Fibroblast of skin of scalp (primary cell): ENCODE measurements around the gene PLPPR1.

ENCODE experiments used
- DNase-seq: peaks from one replicate; pipeline ENCODE4 v3.0.0-alpha.2; 2013

PLPPR1 gene

GRCh38 chr9:101354143-101354764, 325.7 kb downstream of the PLPPR1 start:
- DNase-seq = no peak

DNA sequence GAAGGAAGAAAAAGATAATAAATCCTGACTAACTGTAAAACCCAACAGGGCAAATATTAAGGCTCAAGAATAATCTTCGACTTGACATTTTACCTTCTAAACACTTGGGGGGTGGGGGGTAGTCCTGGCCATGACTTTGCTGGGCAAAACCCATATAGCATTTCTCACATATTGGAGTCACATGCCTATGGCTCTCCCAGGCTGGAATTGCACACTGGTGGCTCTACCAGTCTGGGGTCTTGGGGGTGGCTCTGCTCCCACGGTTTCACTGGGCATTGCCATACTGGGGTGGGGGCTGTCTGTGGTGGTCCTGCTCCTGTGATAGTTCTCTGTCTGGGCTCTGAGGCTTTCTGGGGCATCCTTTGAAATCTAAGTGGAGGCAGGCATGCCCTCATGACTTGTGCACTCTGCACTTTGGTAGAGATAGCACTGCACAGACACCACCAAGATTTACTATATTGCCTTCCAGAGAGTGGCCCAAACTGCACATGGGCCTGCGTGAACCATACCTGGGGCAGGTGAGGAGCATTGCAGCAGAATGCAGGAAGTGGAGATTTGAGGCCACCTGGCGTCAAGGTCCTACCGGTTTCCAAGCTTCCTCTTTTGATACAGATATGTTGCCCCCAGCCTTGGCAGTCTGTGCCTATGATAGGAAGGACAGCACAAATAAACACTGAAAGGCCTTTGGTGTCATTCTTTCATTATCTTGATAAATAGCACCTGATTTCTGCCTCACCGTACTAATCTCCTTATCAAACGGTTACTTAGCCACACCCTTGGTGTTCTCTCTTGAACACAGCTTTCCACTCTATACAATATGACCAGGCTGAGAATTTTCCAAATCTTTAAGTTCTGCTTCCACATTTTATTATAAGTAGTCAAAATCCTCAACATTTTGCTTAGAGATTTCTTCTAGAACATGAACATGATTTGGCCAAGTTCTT, 326.5 kb downstream of the PLPPR1 start:
- DNase-seq = no peak

DNA sequence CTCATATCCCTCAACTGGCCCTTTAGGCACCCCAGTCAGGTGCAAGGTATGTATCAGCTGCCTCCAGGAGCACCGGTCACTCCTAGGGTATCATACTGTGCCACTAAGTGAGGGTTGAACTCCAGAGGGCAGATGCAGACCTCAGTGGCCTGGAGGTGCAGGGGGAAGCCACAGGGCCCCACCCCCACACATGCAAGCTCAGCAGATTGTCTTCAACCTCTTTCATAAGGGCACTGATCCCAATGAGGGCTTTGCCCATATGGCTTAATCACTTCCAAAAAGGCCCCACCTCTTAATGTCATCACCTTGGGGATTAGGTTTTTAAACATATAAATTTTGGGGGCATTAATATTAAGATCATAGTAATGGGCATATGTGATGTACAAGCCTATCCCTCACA, 328.1 kb downstream of the PLPPR1 start:
- no peak for DNase-seq

- no peak for DNase-seq
Observed at GRCh38 chr9:101359679-101360078, 331.2 kb downstream of the PLPPR1 start.

DNA sequence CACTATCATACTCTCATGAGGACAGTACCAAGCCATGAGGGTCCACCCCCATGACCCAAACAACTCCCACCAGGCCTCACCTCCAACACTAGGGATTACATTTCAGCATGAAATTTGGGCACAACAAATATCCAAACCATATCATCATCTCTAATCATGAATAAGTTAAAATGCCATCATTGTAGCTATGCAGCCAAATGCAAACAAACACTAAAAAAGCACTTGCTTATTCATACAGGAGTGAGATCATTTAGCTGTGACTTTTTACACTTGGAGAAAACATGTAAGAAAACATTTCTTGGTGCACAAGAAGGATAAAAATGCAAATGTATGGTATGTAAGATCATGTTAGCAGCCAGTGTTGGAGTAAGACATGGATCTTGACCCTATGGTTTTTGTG, 332.1 kb downstream of the PLPPR1 start:
- no peak for DNase-seq

DNA sequence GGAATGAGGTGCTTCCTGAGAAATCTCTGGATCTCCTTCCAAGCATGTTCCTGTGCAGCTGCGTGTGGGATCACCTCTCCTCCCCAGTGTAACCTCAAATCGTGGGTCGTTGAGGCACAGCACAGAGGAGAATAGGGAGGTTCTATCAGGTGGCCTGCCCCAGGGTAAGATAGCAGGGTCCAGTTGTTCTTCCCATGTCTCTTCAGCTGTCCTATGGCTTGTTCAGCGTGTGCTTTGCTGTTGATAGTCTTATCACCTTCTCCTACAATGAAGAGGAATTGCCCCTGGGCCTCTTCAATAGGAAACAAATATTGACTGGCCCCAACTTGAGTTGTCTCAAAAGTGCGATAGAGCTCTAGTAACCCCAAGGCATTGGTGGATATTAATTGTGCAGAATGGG, 333.9 kb downstream of the PLPPR1 start:
- no peak for DNase-seq

DNA sequence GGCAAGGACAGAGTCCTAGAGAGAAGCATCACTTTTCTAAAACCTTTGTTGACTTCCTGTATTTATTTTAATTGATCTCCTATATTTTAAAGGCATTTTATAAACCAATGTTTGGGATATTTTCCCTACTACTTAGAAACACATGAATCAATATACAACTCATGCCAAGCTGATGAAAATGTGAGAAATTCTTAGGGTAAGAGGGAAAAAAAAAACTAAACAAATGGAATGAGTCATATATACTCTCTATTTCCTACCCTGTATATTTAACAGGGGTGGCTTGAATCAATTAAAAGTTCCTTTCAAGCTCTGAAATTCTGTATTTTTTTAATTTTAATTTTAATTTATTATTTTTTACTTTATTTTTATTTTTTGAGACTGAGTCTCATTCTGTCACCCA, 336.7 kb downstream of the PLPPR1 start:
- DNase-seq = peak; percentile 86

DNA sequence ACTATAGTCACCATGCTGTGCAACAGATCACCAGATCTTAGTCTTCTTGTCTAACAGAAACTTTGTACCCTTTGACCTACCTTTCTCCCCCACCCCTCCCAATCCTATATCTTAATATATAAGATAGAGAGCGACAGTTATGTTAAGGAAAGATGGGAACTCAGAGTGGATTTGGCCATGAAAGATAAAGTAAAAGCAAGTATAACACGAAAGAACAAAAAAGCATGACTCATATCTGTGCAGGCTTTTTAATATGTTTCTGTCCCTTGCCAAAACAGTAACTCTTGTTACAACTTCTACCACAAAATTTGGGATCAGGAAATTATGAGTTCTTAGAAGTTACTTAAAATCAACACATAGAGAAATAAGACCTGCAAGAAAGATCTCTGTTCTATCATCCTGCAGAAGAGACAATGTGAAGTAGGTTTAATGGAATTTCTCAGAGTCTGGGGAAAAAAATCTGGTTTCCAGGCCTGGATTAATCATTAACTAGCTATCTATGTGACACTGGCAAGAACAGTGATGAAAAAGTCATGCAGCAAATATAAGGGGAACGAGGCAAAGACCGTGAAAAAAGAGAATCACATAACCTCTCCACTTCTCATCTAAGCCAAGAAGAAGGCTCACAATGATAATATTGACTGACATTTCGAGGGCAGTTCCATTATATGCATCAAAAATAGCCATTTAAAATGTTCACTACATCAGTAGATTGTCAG, 337.7 kb downstream of the PLPPR1 start:
- DNase-seq = peak; percentile 56

GRCh38 chr9:101367323-101367722, 338.8 kb downstream of the PLPPR1 start:
- DNase-seq = no peak

DNA sequence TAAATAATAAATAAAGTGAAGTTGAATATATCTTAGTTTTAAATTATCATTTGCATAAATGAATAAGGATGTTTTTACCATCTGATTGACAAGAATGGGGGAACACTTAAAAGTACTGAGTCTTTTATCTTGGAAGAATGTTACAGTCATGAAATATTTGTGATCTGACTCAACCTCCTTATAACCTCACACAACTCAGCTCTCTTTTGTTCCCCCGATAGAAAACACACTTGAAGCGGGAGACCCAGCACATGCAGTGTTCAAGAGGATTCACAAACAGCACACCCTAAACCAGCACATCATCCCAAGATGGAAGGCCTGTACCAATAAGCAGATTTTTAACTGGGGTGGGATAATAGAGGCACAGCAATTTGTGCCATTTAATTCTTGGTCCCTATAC, 340.8 kb downstream of the PLPPR1 start:
- peak; percentile 51 for DNase-seq

- no peak for DNase-seq
Observed at GRCh38 chr9:101369884-101370531, 341.5 kb downstream of the PLPPR1 start.

GRCh38 chr9:101371813-101372212, 343.3 kb downstream of the PLPPR1 start:
- no peak for DNase-seq

GRCh38 chr9:101372327-101373118, 344.0 kb downstream of the PLPPR1 start:
- no peak for DNase-seq
